Right atrium auricular region (tissue), 2 donors: Measurements from ENCODE around the gene STAMBP. TPM values are rescaled to one million over a fixed set of nuclear protein-coding genes. Genes with fewer than 3 reads are reported as not detected.

Source experiments
- DNase-seq: peaks from one replicate; pipeline ENCODE4 v3.0.0-alpha.2; 2019; ENCODE audit warnings: low spot score
- H3K27ac ChIP-seq, 2 donors: fragments of 200-600 bp; sonication (generic); 1 replicate in 1 of 2; 2 replicates in 1 of 2; pipeline ENCODE4 v1.5.1; 2016 to 2019
- H3K27me3 ChIP-seq, 2 donors: fragments of 200-600 bp; sonication (generic); one replicate each; pipeline versions ENCODE4 v1.5.1 to v1.6.0; 2017 to 2019
- H3K36me3 ChIP-seq: fragments of 200-600 bp; sonication (generic); one replicate; pipeline ENCODE4 v1.5.1; 2016
- H3K4me1 ChIP-seq, 2 donors: fragments of 200-600 bp; sonication (generic); one replicate each; pipeline versions ENCODE4 v1.5.1 to v1.6.0; 2017 to 2019
- H3K4me3 ChIP-seq, 2 donors: fragments of 200-600 bp; sonication (generic); 1 replicate in 1 of 2; 2 replicates in 1 of 2; pipeline ENCODE4 v1.5.1; 2017 to 2019; ENCODE audit warnings: mild to moderate bottlenecking in 1 of 2, moderate library complexity in 1 of 2
- H3K9me3 ChIP-seq, 2 donors: fragments of 200-600 bp; sonication (generic); one replicate each; pipeline ENCODE4 v1.5.1; 2019
- total RNA-seq, 2 donors: library from RNA; depleted of rRNA; stranded (reverse); fragments of >200 nt; gene quantifications; one replicate each; pipeline ENCODE4 v1.1.0, GENCODE V29; 2016
- TF ChIP-seq, protein P1 (sequence below), 2 donors: fragments of 200-600 bp; sonication (generic); IDR thresholded peaks; one replicate each; pipeline ENCODE4 v1.5.1; 2019; ENCODE audit warnings: antibody characterized with exemption in 2 of 2

Gene STAMBP
- total RNA-seq, 2 donors from 2014 or later = 23.3 to 37.3 TPM

DNA sequence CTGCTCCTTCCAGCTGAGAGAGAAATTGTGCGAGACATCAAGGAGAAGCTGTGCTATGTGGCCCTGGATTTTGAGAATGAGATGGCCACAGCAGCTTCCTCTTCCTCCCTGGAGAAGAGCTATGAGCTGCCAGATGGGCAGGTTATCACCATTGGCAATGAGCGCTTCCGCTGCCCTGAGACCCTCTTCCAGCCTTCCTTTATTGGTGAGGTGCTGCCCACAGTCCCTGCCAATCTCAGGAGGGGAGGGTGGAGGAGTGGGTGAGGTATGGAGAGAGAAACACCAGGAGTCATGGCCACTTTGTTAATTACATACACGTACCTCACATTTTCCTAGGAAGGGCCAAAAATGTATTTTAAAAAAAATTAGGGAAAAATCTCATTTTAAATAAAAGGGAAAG lies 85.9 kb downstream of the STAMBP start:
- H3K27ac ChIP-seq = no peak overlapping the region
- TF ChIP-seq, protein P1, sequence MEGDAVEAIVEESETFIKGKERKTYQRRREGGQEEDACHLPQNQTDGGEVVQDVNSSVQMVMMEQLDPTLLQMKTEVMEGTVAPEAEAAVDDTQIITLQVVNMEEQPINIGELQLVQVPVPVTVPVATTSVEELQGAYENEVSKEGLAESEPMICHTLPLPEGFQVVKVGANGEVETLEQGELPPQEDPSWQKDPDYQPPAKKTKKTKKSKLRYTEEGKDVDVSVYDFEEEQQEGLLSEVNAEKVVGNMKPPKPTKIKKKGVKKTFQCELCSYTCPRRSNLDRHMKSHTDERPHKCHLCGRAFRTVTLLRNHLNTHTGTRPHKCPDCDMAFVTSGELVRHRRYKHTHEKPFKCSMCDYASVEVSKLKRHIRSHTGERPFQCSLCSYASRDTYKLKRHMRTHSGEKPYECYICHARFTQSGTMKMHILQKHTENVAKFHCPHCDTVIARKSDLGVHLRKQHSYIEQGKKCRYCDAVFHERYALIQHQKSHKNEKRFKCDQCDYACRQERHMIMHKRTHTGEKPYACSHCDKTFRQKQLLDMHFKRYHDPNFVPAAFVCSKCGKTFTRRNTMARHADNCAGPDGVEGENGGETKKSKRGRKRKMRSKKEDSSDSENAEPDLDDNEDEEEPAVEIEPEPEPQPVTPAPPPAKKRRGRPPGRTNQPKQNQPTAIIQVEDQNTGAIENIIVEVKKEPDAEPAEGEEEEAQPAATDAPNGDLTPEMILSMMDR (IDR thresholded peaks at IDR 0.05) = no peak
- H3K27me3 ChIP-seq = no peaks in the 10 kb centered on the region
- H3K9me3 ChIP-seq = no peaks in the 10 kb centered on the region
- no peak overlapping the region for H3K4me3 ChIP-seq
- DNase-seq = no peak
- no peaks in the 10 kb centered on the region for H3K4me1 ChIP-seq
- H3K36me3 ChIP-seq = no peaks in the 10 kb centered on the region

- DNase-seq = no peak
- Histone ChIP-seq H3K27me3 (no peaks in the 10 kb centered on the region), H3K4me1 (no peaks in the 10 kb centered on the region), H3K4me3 (no peak overlapping the region), H3K36me3 (no peaks in the 10 kb centered on the region), H3K27ac (no peak overlapping the region), H3K9me3 (no peaks in the 10 kb centered on the region)
- TF ChIP-seq, protein P1 (IDR thresholded peaks at IDR 0.05) = no peak
These were observed 86.8 kb downstream of the STAMBP start for GRCh38 chr2:73915437-73915993.

- no peak for DNase-seq
- Histone ChIP-seq H3K36me3 (no peaks in the 10 kb centered on the region), H3K27me3 (no peaks in the 10 kb centered on the region), H3K9me3 (no peaks in the 10 kb centered on the region), H3K4me1 (no peaks in the 10 kb centered on the region), H3K27ac (no peak overlapping the region), H3K4me3 (no peak overlapping the region)
- TF ChIP-seq, protein P1 (IDR thresholded peaks at IDR 0.05) = no peak
These were observed 87.9 kb downstream of the STAMBP start for GRCh38 chr2:73916666-73917065.

DNA sequence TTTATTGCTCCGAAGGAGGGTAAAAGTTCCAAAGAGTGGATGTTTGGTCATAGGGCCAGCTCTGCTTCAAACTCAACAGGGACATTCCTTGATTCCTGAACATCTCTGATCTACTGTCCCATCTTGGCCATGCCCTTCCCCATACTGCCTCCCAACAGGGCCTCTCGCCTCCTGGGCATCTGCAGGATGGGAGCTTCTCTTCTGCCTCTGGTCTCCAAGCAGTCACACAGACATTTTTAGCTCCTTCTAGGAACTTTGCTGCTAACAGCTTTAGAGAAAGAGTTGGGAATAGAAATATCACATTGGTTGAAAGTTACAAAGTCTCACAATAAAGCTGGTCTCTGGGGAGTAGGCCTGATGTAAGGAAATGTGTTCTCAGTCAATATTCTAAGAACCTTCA lies 88.5 kb downstream of the STAMBP start:
- no peaks in the 10 kb centered on the region for H3K4me1 ChIP-seq
- H3K9me3 ChIP-seq = no peaks in the 10 kb centered on the region
- no peaks in the 10 kb centered on the region for H3K27me3 ChIP-seq
- TF ChIP-seq, protein P1 (IDR thresholded peaks at IDR 0.05) = no peak
- no peak for DNase-seq
- H3K27ac ChIP-seq = no peak overlapping the region
- no peak overlapping the region for H3K4me3 ChIP-seq
- no peaks in the 10 kb centered on the region for H3K36me3 ChIP-seq

- Histone ChIP-seq H3K36me3 (no peaks in the 10 kb centered on the region), H3K4me1 (no peaks in the 10 kb centered on the region), H3K27me3 (no peaks in the 10 kb centered on the region), H3K27ac (no peak overlapping the region), H3K4me3 (no peak overlapping the region), H3K9me3 (no peaks in the 10 kb centered on the region)
- TF ChIP-seq, protein P1 (IDR thresholded peaks at IDR 0.05) = no peak
- DNase-seq = no peak
These were observed 89.0 kb downstream of the STAMBP start for GRCh38 chr2:73917696-73918207.

DNA sequence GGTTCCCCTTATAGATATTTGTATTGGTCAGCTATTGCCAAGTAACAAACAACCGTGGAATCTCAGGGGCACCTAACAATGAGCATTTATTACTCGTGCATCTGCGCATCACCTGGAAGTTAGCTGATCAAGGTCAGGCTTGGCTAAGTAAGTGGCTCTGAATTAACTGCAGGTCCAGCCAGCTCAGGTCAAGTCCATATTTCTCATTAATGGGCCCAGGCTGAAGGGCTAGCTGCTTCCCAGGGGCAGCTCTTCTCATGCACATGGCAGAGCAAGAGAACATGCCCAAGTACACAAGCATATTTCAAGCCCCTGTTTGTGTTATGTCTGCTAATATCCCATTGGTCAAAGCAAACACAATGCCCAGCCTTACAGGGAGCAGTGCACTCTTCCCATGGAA lies 90.1 kb downstream of the STAMBP start:
- no peaks in the 10 kb centered on the region for H3K36me3 ChIP-seq
- H3K4me3 ChIP-seq = no peak overlapping the region
- no peaks in the 10 kb centered on the region for H3K27me3 ChIP-seq
- H3K27ac ChIP-seq = no peak overlapping the region
- TF ChIP-seq, protein P1 (IDR thresholded peaks at IDR 0.05) = no peak
- H3K4me1 ChIP-seq = no peaks in the 10 kb centered on the region
- H3K9me3 ChIP-seq = no peaks in the 10 kb centered on the region
- no peak for DNase-seq
